AG09309 (cell line): ENCODE data around the gene KCNF1.

Source experiments
- DNase-seq: peaks from one replicate; pipeline ENCODE4 v3.0.0-alpha.2; 2010; ENCODE audit warnings: low read depth
- H3K4me3 ChIP-seq: 2 replicates; pipeline ENCODE4 v1.5.1; 2011; ENCODE audit warnings: mild to moderate bottlenecking, low read depth, low read length, moderate library complexity; ENCODE audit not compliant: control insufficient read depth
- TF ChIP-seq, protein P1 (sequence below): IDR thresholded peaks from 2 replicates; pipeline ENCODE4 v1.5.1; 2011; ENCODE audit warnings: mild to moderate bottlenecking, low read depth, low read length, inconsistent platforms; ENCODE audit not compliant: insufficient read depth, control insufficient read depth; ENCODE audit errors: missing control alignments

KCNF1 gene

DNA sequence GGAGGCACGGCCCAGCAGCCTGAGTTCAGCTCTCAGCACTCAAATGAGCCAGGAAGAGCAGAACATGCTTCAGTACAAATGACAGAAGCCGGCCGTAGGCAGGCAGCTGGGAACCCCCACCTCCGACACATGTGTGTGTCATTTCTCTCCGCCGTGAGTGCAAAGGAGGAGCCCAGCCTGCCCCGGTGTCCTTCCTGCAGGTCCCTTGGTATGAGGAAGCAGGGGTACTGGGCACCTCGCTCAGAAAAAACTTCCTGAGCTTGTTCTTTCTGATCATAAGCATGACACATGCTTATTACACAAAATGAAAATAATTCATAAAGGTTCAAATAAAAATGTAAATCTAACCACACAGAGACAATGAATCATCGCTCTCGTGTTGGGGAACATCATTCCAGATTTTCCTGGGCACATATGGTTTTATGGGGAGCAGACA is 35.3 kb downstream of the KCNF1 start:
- TF ChIP-seq, protein P1, sequence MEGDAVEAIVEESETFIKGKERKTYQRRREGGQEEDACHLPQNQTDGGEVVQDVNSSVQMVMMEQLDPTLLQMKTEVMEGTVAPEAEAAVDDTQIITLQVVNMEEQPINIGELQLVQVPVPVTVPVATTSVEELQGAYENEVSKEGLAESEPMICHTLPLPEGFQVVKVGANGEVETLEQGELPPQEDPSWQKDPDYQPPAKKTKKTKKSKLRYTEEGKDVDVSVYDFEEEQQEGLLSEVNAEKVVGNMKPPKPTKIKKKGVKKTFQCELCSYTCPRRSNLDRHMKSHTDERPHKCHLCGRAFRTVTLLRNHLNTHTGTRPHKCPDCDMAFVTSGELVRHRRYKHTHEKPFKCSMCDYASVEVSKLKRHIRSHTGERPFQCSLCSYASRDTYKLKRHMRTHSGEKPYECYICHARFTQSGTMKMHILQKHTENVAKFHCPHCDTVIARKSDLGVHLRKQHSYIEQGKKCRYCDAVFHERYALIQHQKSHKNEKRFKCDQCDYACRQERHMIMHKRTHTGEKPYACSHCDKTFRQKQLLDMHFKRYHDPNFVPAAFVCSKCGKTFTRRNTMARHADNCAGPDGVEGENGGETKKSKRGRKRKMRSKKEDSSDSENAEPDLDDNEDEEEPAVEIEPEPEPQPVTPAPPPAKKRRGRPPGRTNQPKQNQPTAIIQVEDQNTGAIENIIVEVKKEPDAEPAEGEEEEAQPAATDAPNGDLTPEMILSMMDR = no peak
- no peak for DNase-seq

DNA sequence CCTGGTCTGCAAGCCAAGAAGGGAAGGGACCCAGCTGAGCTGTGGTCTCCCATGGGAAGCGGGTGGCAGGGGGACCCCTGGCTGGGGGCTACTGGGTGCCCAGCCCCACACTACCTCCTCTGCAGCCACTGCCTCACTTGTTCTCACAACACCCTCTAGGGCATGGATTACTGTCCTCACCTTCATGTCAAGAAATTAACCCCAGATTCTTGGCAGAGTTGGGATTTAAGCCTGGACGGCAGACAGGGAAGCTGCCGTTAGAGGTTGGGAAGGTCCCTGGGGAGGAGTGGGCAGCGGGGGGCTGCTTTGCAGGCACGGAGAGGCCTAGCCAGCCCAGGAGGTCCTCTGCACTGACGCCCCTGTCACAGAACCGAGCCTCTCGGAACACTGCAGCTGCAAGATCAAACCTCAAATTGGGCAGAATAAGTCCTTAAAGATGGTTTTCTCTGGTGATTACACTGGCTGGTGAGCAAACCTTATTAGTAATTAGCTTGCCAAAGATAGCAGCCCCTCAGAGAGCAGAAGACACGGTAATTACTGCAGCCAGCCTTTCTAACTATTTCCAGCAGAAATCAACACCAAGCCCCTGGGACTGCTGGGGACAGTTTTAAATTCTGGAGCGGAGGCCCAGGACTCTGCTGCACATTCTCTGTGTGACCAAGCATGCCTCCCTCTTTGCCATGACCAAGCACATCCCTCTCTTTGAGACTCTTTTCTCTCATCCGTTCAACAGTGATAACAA is 35.9 kb downstream of the KCNF1 start:
- TF ChIP-seq, protein P1 = no peak
- DNase-seq = no peak
- no peak overlapping the region for H3K4me3 ChIP-seq

More for the DNA sequence above, 35.3 kb downstream of the KCNF1 start:
- H3K4me3 ChIP-seq = no peak overlapping the region

DNA sequence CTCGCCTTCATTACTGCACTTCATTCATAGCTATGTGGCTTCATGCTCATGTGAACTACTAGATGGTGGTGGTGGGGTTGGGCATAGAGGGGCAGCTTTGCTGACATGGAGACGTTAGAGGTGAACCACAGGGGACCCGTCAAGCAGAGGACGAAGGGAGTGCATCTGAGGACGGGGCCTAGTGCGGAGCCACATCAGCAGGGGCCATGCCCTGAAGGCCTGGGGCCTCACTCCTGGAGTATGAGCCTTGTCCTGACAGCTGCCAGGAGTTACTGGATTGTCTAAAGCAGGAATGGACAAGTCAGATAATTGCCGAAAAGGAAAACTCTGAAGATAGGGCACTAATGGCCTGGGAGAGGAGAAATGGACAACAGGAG is 36.4 kb downstream of the KCNF1 start:
- no peak overlapping the region for H3K4me3 ChIP-seq
- no peak for DNase-seq
- TF ChIP-seq, protein P1 = no peak

DNA sequence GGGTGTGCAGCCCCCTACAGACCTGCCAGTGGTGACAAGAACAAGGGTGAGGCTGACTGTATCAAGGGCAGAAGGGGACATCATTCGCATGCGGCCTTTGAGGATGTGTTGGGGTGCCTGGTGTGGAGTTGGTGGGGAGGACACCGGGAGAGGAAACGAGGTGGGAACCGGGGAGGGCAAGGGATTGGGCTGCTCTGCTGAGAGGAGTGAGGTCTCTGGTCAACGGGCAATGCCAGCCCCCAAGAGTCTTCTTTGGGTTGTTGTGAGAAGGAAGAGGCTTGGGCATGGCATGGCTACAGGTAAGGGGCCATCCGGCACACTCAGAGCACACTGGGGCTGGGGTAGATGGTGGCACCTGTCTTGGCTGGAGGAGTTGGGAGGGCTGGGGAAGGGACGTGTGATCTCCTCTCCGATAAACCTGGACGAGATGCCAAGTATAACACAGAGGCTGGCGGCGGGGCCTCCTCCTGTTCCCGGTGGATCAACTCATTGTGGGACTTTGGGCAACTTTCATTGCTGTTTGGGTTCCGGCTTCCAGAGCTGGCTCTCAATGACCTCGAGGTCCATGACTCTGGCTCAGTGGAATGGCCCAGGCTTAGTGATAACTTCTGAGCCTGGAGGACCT is 37.0 kb downstream of the KCNF1 start:
- no peak for DNase-seq
- TF ChIP-seq, protein P1 = no peak
- H3K4me3 ChIP-seq = no peak overlapping the region

DNA sequence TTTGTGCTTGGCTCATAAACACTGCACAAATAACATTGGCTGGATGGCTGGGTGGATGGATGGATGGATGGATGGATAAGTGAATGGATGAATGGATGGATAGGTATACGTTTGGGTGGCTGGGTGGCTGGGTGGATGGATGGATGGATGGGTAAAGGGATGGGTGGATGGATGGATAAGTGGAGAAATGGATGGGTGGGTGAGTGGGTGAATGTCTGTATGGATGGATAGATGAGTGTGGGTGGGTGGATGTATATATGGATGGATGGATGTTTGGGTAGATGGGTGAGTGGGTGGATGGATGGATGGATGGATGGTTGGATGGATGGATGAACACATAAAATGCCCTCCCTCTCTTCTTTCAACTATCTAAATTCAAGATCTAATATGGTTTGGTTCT is 38.1 kb downstream of the KCNF1 start:
- no peak overlapping the region for H3K4me3 ChIP-seq
- TF ChIP-seq, protein P1 = no peak
- no peak for DNase-seq

DNA sequence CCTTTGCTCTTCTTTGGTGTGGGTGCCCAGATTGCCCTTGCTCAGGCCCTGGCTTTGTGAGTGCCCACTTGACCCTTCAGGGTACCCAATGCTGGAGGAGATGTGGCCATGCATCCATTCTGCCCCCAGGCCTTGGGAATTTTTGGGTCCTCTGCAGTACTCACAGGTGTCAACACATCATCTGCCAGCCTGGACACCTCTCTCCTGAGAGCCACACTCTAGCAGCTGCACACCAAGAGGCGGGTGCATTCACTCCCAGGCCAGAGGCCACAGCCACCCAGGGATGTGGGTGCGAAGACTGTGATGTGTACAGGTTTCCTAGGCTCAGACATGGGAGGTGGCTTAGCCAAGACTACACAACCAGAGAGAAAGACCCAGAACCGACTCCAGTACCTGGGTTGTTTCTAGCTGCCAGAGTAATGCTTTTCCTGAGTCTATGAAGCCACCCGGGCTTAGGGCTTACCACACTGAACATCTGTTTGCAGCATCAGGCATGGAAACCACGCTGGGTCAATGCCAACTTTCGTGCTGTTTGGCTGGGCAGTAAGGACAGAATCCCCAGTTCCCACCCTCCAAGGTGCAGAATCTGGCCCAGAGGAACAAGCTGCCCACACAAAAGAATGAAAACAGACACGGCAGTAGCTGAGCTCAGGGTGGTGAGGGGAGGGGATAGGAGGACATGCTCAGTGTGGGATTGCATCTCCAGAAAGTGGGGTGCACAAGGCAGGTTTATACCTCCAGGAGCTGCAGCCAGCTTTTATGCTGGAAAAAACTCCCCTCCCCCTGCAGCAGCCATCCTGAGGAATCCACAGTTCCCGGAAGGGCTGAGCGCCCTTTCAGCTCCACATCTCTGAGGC is 40.1 kb downstream of the KCNF1 start:
- H3K4me3 ChIP-seq = no peak overlapping the region
- no peak for DNase-seq

More for the DNA sequence above, 40.1 kb downstream of the KCNF1 start:
- TF ChIP-seq, protein P1 = no peak
